Measurements from ENCODE around the gene MS4A6E. TPM values are rescaled to one million over a fixed set of nuclear protein-coding genes. Genes with fewer than 3 reads are reported as not detected.
A peak's percentile ranks its signal among the peaks of the same experiment; 100 is the strongest.
"Not testable (repeated sequence)": the region's sequence is repeated elsewhere in the genome, so short reads cannot be mapped to it uniquely, and the experiment has no call there.

The MS4A6E gene, protein sequence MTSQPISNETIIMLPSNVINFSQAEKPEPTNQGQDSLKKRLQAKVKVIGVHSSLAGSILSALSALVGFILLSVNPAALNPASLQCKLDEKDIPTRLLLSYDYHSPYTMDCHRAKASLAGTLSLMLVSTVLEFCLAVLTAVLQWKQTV
- total RNA-seq (1 to 10 TPM in 1 of 2 donors, not detected in 1; 1.3 TPM), polyA plus RNA-seq (not detected)
- long read RNA-seq, donor 1: 0 reads
- long read RNA-seq, donor 2: 0 reads

GRCh38 chr11:60326955-60327354 lies at the start of gene MS4A6E:
MS4A6E (plus strand) TSS chr11:60327255; CDS start chr11:60334896, 7,641 bp downstream.
- ATAC-seq (ENCODE audit: low FRiP score): no peak

DNA sequence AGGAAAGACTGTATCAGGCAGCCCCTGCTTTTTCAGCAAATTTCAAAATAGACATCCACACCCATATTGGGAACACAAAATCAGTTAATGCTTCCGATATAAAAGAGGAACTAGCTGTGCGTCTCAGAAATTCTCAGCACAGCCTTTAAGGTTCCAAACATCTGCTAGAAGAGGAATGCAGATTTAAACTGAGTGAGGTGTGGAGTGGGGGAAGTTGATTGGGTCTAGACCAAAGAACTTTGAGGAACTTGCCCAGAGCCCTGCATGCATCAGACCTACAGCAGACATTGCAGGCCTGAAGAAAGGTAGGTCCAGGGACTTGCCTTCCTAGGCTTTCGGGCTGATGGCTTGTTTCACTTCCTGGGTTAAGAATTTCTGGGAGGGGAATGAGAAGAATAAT lies 46.6 kb upstream of the MS4A6E start, which contains the start of gene MS4A4A:
TSS of gene MS4A4A (plus strand) at position 255 of the 400 bp plus-strand sequence. CDS start at position 265, 10 bp downstream.
- H3K4me1 ChIP-seq (ENCODE audit: control insufficient read depth in 1 of 2, insufficient read depth in 2 of 2, low read length in 2 of 2): no peaks in the 10 kb centered on the region
- 83 to 86% methylated on average over 3 of the region's 3 CpGs for WGBS, 2 donors
- H3K27ac ChIP-seq (ENCODE audit: low read depth in 1 of 2, low read length in 2 of 2): no peak within 1 kb of the TSS
- H3K27me3 ChIP-seq (ENCODE audit: control insufficient read depth in 1 of 2, insufficient read depth in 2 of 2, low read length in 1 of 2): no peaks in the 10 kb centered on the region
- no peaks in the 10 kb centered on the region for H3K9me3 ChIP-seq (ENCODE audit: control insufficient read depth, low read length)
- DNase-seq (peak in 1 of 2 donors; percentile 50), ATAC-seq (ENCODE audit: low FRiP score) (peak; percentile 60)
- no peaks in the 10 kb centered on the region for H3K36me3 ChIP-seq (ENCODE audit: control insufficient read depth in 1 of 2, insufficient read depth in 2 of 2, low read length in 1 of 2)
- intact Hi-C loops (cut with DNase I): no loop called here
- H3K4me3 ChIP-seq (ENCODE audit: low read length in 2 of 2): no peak within 1 kb of the TSS

More at GRCh38 chr11:60326955-60327354, at the start of gene MS4A6E:
- Histone ChIP-seq H3K4me1 (ENCODE audit: control insufficient read depth in 1 of 2, insufficient read depth in 2 of 2, low read length in 2 of 2) (no peaks in the 10 kb centered on the region), H3K27me3 (ENCODE audit: control insufficient read depth in 1 of 2, insufficient read depth in 2 of 2, low read length in 1 of 2) (no peaks in the 10 kb centered on the region), H3K27ac (ENCODE audit: low read depth in 1 of 2, low read length in 2 of 2) (no peak within 1 kb of the TSS), H3K9me3 (ENCODE audit: control insufficient read depth, low read length) (peaks cover 6% of the 10 kb centered on the region), H3K36me3 (ENCODE audit: control insufficient read depth in 1 of 2, insufficient read depth in 2 of 2, low read length in 1 of 2) (no peaks in the 10 kb centered on the region), H3K4me3 (ENCODE audit: low read length in 2 of 2) (no peak within 1 kb of the TSS)
- intact Hi-C loops (cut with DNase I): no loop called here
- DNase-seq: no peak
- 43 to 79% methylated on average over 1 of the region's 1 CpG for WGBS, 2 donors

DNA sequence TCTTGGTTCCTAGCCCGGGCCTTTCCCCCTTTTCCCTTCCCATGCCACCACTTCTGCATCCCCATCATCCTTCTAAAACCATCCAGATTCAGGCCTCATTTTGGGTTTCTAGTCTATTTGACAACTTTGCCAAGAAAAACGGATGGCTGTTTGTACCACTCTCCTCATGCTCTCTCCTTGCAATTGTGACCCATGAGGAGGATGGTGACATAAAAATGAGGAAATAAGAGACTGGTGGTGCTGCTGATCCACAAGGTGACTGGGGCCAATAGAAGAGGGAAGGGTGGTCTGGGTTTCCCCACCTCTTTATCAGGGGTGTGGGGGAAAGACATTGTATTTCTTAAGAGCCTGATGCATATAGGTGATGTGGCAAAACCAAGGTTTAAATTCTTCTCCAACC lies 45.6 kb upstream of the MS4A6E start:
- no peaks in the 10 kb centered on the region for H3K36me3 ChIP-seq (ENCODE audit: control insufficient read depth in 1 of 2, insufficient read depth in 2 of 2, low read length in 1 of 2)
- no peak overlapping the region for H3K4me3 ChIP-seq (ENCODE audit: low read length in 2 of 2)
- H3K4me1 ChIP-seq (ENCODE audit: control insufficient read depth in 1 of 2, insufficient read depth in 2 of 2, low read length in 2 of 2): no peaks in the 10 kb centered on the region
- no peaks in the 10 kb centered on the region for H3K9me3 ChIP-seq (ENCODE audit: control insufficient read depth, low read length)
- intact Hi-C loops (cut with DNase I): no loop called here
- DNase-seq: no peak
- WGBS, 2 donors: 33 to 50% methylated on average over 2 of the region's 2 CpGs
- H3K27me3 ChIP-seq (ENCODE audit: control insufficient read depth in 1 of 2, insufficient read depth in 2 of 2, low read length in 1 of 2): no peaks in the 10 kb centered on the region
- no peak overlapping the region for H3K27ac ChIP-seq (ENCODE audit: low read depth in 1 of 2, low read length in 2 of 2)
- ATAC-seq (ENCODE audit: low FRiP score): no peak

GRCh38 chr11:60282286-60282685 lies 44.8 kb upstream of the MS4A6E start:
- Histone ChIP-seq H3K4me3 (ENCODE audit: low read length in 2 of 2) (no peak overlapping the region), H3K27me3 (ENCODE audit: control insufficient read depth in 1 of 2, insufficient read depth in 2 of 2, low read length in 1 of 2) (no peaks in the 10 kb centered on the region), H3K27ac (ENCODE audit: low read depth in 1 of 2, low read length in 2 of 2) (no peak overlapping the region), H3K36me3 (ENCODE audit: control insufficient read depth in 1 of 2, insufficient read depth in 2 of 2, low read length in 1 of 2) (no peaks in the 10 kb centered on the region), H3K4me1 (ENCODE audit: control insufficient read depth in 1 of 2, insufficient read depth in 2 of 2, low read length in 2 of 2) (no peaks in the 10 kb centered on the region), H3K9me3 (ENCODE audit: control insufficient read depth, low read length) (no peaks in the 10 kb centered on the region)
- ATAC-seq (ENCODE audit: low FRiP score): no peak
- DNase-seq: no peak
- 81 to 85% methylated on average over 2 of the region's 2 CpGs for WGBS, 2 donors
- intact Hi-C loops (cut with DNase I): no loop called here

GRCh38 chr11:60285411-60286126 lies 41.5 kb upstream of the MS4A6E start:
- H3K27ac ChIP-seq (ENCODE audit: low read depth in 1 of 2, low read length in 2 of 2); H3K4me1 ChIP-seq (ENCODE audit: control insufficient read depth in 1 of 2, insufficient read depth in 2 of 2, low read length in 2 of 2); intact Hi-C loops (cut with DNase I); ATAC-seq (ENCODE audit: low FRiP score); H3K36me3 ChIP-seq (ENCODE audit: control insufficient read depth in 1 of 2, insufficient read depth in 2 of 2, low read length in 1 of 2); DNase-seq; H3K4me3 ChIP-seq (ENCODE audit: low read length in 2 of 2); H3K9me3 ChIP-seq (ENCODE audit: control insufficient read depth, low read length); H3K27me3 ChIP-seq (ENCODE audit: control insufficient read depth in 1 of 2, insufficient read depth in 2 of 2, low read length in 1 of 2): not testable (repeated sequence)
- WGBS, 2 donors: 14 to 35% methylated on average over 7 of the region's 7 CpGs

DNA sequence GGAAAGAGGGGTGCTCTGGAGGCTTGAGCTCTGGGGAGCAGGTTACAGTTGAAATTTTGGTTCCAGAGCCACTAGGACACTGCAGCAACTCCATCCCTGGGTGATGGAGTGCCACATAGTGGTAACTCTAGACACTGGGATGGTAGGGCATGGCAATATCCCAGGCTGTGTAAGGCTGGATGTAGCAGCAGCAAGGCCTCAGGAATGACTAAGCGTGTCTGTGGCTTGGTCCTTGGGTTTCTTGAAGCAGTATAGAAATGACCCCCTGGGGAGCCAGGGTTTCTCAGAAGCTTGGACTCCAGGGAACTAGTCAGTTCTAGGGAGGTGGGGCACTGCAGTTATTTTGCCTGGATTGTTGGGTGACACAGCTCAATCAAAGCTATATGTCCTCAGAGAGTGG lies 38.5 kb upstream of the MS4A6E start:
- Histone ChIP-seq H3K36me3 (ENCODE audit: control insufficient read depth in 1 of 2, insufficient read depth in 2 of 2, low read length in 1 of 2) (no peaks in the 10 kb centered on the region), H3K9me3 (ENCODE audit: control insufficient read depth, low read length) (peaks cover 7% of the 10 kb centered on the region), H3K27ac (ENCODE audit: low read depth in 1 of 2, low read length in 2 of 2) (no peak overlapping the region), H3K4me3 (ENCODE audit: low read length in 2 of 2) (no peak overlapping the region), H3K4me1 (ENCODE audit: control insufficient read depth in 1 of 2, insufficient read depth in 2 of 2, low read length in 2 of 2) (no peaks in the 10 kb centered on the region), H3K27me3 (ENCODE audit: control insufficient read depth in 1 of 2, insufficient read depth in 2 of 2, low read length in 1 of 2) (no peaks in the 10 kb centered on the region)
- intact Hi-C loops (cut with DNase I): no loop called here
- ATAC-seq (ENCODE audit: low FRiP score): no peak
- no peak for DNase-seq
- WGBS, 2 donors: 93 to 95% methylated on average over 1 of the region's 1 CpG

DNA sequence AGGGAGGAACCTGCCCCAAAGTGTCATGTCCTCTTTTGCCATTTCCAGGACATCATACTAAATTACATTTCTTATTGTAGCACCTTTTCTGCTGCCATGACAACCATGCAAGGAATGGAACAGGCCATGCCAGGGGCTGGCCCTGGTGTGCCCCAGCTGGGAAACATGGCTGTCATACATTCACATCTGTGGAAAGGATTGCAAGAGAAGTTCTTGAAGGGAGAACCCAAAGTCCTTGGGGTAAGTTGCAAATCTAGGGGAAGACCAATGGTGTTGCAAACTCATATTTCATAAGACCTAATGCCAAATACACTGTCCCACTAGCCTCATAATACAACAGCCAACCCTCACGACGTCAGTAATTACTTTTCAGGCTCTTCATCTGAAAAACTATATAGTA lies 34.9 kb upstream of the MS4A6E start:
- no peak for DNase-seq
- Histone ChIP-seq H3K4me3 (ENCODE audit: low read length in 2 of 2) (no peak overlapping the region), H3K9me3 (ENCODE audit: control insufficient read depth, low read length) (peaks cover 7% of the 10 kb centered on the region), H3K27me3 (ENCODE audit: control insufficient read depth in 1 of 2, insufficient read depth in 2 of 2, low read length in 1 of 2) (no peaks in the 10 kb centered on the region), H3K36me3 (ENCODE audit: control insufficient read depth in 1 of 2, insufficient read depth in 2 of 2, low read length in 1 of 2) (no peaks in the 10 kb centered on the region), H3K27ac (ENCODE audit: low read depth in 1 of 2, low read length in 2 of 2) (no peak overlapping the region), H3K4me1 (ENCODE audit: control insufficient read depth in 1 of 2, insufficient read depth in 2 of 2, low read length in 2 of 2) (no peaks in the 10 kb centered on the region)
- intact Hi-C loops (cut with DNase I): no loop called here
- no peak for ATAC-seq (ENCODE audit: low FRiP score)
- WGBS, 2 donors: 75 to 77% methylated on average over 2 of the region's 2 CpGs

- Histone ChIP-seq H3K9me3 (ENCODE audit: control insufficient read depth, low read length) (no peaks in the 10 kb centered on the region), H3K4me1 (ENCODE audit: control insufficient read depth in 1 of 2, insufficient read depth in 2 of 2, low read length in 2 of 2) (no peaks in the 10 kb centered on the region), H3K36me3 (ENCODE audit: control insufficient read depth in 1 of 2, insufficient read depth in 2 of 2, low read length in 1 of 2) (no peaks in the 10 kb centered on the region), H3K27ac (ENCODE audit: low read depth in 1 of 2, low read length in 2 of 2) (no peak overlapping the region), H3K4me3 (ENCODE audit: low read length in 2 of 2) (no peak overlapping the region), H3K27me3 (ENCODE audit: control insufficient read depth in 1 of 2, insufficient read depth in 2 of 2, low read length in 1 of 2) (no peaks in the 10 kb centered on the region)
- 78 to 81% methylated on average over 3 of the region's 3 CpGs for WGBS, 2 donors
- DNase-seq: no peak
- intact Hi-C loops (cut with DNase I): no loop called here
- ATAC-seq (ENCODE audit: low FRiP score): no peak
Observed at GRCh38 chr11:60301178-60301577, 25.9 kb upstream of the MS4A6E start.

- H3K27me3 ChIP-seq (ENCODE audit: control insufficient read depth in 1 of 2, insufficient read depth in 2 of 2, low read length in 1 of 2); H3K27ac ChIP-seq (ENCODE audit: low read depth in 1 of 2, low read length in 2 of 2); H3K9me3 ChIP-seq (ENCODE audit: control insufficient read depth, low read length); H3K4me3 ChIP-seq (ENCODE audit: low read length in 2 of 2); H3K4me1 ChIP-seq (ENCODE audit: control insufficient read depth in 1 of 2, insufficient read depth in 2 of 2, low read length in 2 of 2); DNase-seq; intact Hi-C loops (cut with DNase I); H3K36me3 ChIP-seq (ENCODE audit: control insufficient read depth in 1 of 2, insufficient read depth in 2 of 2, low read length in 1 of 2); ATAC-seq (ENCODE audit: low FRiP score): not testable (repeated sequence)
- WGBS, 2 donors: 84 to 89% methylated on average over 6 of the region's 6 CpGs
Observed at GRCh38 chr11:60301884-60302283, 25.2 kb upstream of the MS4A6E start.

Data from aorta (tissue), 5 donors.